ENCODE measurements around the gene CFLAR.

DNA sequence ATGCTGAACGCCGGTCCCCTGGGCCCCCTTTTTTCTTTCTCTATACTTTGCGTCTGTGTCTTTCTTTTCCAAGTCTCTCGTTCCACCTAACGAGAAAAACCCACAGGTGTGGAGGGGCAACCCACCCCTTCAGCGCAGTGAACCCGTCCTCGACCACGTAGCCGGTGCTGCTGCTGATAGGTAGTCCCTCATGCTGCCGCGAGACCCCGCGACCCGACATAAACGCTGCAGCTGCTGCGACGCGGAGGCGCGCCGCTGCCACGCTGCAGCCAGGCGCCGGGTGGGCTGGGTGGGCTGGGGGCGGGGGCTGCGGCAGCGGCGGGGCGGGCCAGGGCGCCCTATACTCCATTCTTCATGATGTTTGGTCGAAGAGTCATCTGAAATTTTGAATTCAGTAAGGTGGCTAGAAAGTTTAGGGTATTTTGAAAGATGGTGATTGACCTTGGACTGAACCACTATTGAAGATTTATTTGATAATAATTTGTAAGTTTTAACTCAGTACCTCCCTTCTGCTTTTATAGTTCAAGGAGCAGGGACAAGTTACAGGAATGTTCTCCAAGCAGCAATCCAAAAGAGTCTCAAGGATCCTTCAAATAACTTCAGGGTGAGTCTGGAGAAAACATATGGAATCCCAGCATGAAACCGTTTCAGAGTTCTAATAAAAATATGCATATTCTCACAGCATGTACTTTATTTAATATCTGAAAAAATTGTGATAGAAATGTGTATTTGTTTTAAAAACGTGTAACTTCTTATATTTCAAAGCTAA lies 24.1 kb downstream of the CFLAR start:
- no peak for TF ChIP-seq POLR2A (IDR thresholded peaks at IDR 0.05)
- TF ChIP-seq, protein P1, sequence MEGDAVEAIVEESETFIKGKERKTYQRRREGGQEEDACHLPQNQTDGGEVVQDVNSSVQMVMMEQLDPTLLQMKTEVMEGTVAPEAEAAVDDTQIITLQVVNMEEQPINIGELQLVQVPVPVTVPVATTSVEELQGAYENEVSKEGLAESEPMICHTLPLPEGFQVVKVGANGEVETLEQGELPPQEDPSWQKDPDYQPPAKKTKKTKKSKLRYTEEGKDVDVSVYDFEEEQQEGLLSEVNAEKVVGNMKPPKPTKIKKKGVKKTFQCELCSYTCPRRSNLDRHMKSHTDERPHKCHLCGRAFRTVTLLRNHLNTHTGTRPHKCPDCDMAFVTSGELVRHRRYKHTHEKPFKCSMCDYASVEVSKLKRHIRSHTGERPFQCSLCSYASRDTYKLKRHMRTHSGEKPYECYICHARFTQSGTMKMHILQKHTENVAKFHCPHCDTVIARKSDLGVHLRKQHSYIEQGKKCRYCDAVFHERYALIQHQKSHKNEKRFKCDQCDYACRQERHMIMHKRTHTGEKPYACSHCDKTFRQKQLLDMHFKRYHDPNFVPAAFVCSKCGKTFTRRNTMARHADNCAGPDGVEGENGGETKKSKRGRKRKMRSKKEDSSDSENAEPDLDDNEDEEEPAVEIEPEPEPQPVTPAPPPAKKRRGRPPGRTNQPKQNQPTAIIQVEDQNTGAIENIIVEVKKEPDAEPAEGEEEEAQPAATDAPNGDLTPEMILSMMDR (IDR thresholded peaks at IDR 0.05), result no peak

All from uterus (tissue), 2 donors.